ENCODE measurements around the gene TMX3. TPM values are rescaled to one million over a fixed set of nuclear protein-coding genes. Genes with fewer than 3 reads are reported as not detected.

Gene TMX3
- total RNA-seq, 2 experiments from 2014 or later: 30.9 to 33.3 TPM

- H3K4me1 ChIP-seq (ENCODE audit: insufficient read depth, low read length): no peaks in the 10 kb centered on the region
- TF ChIP-seq CTCF (IDR thresholded peaks at IDR 0.05): no peak
- Mint-ChIP-seq H3K9me3 (no peaks in the 10 kb centered on the region), H3K4me1 (ENCODE audit: low read depth) (no peaks in the 10 kb centered on the region), H3K36me3 (ENCODE audit: low read depth) (no peaks in the 10 kb centered on the region), H3K27me3 (no peaks in the 10 kb centered on the region), H3K27ac (no peak overlapping the region), H3K4me3 (no peak overlapping the region)
- ATAC-seq (ENCODE audit: poor library complexity) (no peak), DNase-seq (no peak)
- ChIA-PET POLR2A (no interaction called here), CTCF (no interaction called here)
- no peak overlapping the region for H3K4me3 ChIP-seq (ENCODE audit: low read length)
- H3K36me3 ChIP-seq (ENCODE audit: insufficient read depth, low read length): no peaks in the 10 kb centered on the region
- H3K27ac ChIP-seq (ENCODE audit: low read depth in 1 of 2, low read length in 2 of 2): no peak overlapping the region
- no peaks in the 10 kb centered on the region for H3K27me3 ChIP-seq (ENCODE audit: control insufficient read depth in 1 of 2, insufficient read depth in 2 of 2, low read length in 2 of 2)
- no peaks in the 10 kb centered on the region for H3K9me3 ChIP-seq (ENCODE audit: control insufficient read depth in 1 of 2, insufficient read depth in 1 of 2, low read length in 2 of 2)
- intact Hi-C loops (cut with DNase I, micrococcal nuclease): no loop called here
These were observed 13.3 kb upstream of the TMX3 start for GRCh38 chr18:68728081-68728700.

- ATAC-seq (ENCODE audit: poor library complexity) (no peak), DNase-seq (no peak)
- Histone ChIP-seq H3K4me3 (ENCODE audit: low read length) (no peak overlapping the region), H3K27ac (ENCODE audit: low read depth in 1 of 2, low read length in 2 of 2) (no peak overlapping the region), H3K4me1 (ENCODE audit: insufficient read depth, low read length) (no peaks in the 10 kb centered on the region), H3K27me3 (ENCODE audit: control insufficient read depth in 1 of 2, insufficient read depth in 2 of 2, low read length in 2 of 2) (no peaks in the 10 kb centered on the region), H3K9me3 (ENCODE audit: control insufficient read depth in 1 of 2, insufficient read depth in 1 of 2, low read length in 2 of 2) (no peaks in the 10 kb centered on the region), H3K36me3 (ENCODE audit: insufficient read depth, low read length) (no peaks in the 10 kb centered on the region)
- POLR2A ChIA-PET: no interaction called here
- H3K4me1 Mint-ChIP-seq (ENCODE audit: low read depth): peaks cover under 1% of the 10 kb centered on the region
- H3K4me3 Mint-ChIP-seq: no peak overlapping the region
- H3K27me3 Mint-ChIP-seq: no peaks in the 10 kb centered on the region
- TF ChIP-seq CTCF (IDR thresholded peaks at IDR 0.05): no peak
- CTCF ChIA-PET: no interaction called here
- no peaks in the 10 kb centered on the region for H3K9me3 Mint-ChIP-seq
- no peaks in the 10 kb centered on the region for H3K36me3 Mint-ChIP-seq (ENCODE audit: low read depth)
- intact Hi-C loops (cut with DNase I, micrococcal nuclease): no loop called here
- no peak overlapping the region for H3K27ac Mint-ChIP-seq
These were observed 12.6 kb upstream of the TMX3 start for GRCh38 chr18:68727506-68727905.

- Mint-ChIP-seq H3K4me3 (no peak overlapping the region), H3K4me1 (ENCODE audit: low read depth) (peaks cover 22% of the 10 kb centered on the region), H3K9me3 (no peaks in the 10 kb centered on the region), H3K36me3 (ENCODE audit: low read depth) (no peaks in the 10 kb centered on the region), H3K27ac (no peak overlapping the region), H3K27me3 (no peaks in the 10 kb centered on the region)
- Histone ChIP-seq H3K27me3 (ENCODE audit: control insufficient read depth in 1 of 2, insufficient read depth in 2 of 2, low read length in 2 of 2) (no peaks in the 10 kb centered on the region), H3K27ac (ENCODE audit: low read depth in 1 of 2, low read length in 2 of 2) (no peak overlapping the region), H3K4me1 (ENCODE audit: insufficient read depth, low read length) (no peaks in the 10 kb centered on the region), H3K4me3 (ENCODE audit: low read length) (no peak overlapping the region), H3K9me3 (ENCODE audit: control insufficient read depth in 1 of 2, insufficient read depth in 1 of 2, low read length in 2 of 2) (no peaks in the 10 kb centered on the region), H3K36me3 (ENCODE audit: insufficient read depth, low read length) (no peaks in the 10 kb centered on the region)
- DNase-seq (no peak), ATAC-seq (ENCODE audit: poor library complexity) (no peak)
- ChIA-PET CTCF (no interaction called here), POLR2A (no interaction called here)
- intact Hi-C loops (cut with DNase I, micrococcal nuclease): no loop called here
- no peak for TF ChIP-seq CTCF (IDR thresholded peaks at IDR 0.05)
These were observed 10.4 kb upstream of the TMX3 start for GRCh38 chr18:68725346-68725745.

All from CD4-positive, alpha-beta T cell (primary cell).